GM12878 (cell line): ENCODE measurements around the gene NAV2. TPM values are rescaled to one million over a fixed set of nuclear protein-coding genes. Genes with fewer than 3 reads are reported as not detected.

Source experiments
- ATAC-seq: fragments of 200-7000 bp; cut with Tn5 transposase; 3 replicates; pipeline ENCODE4 v1.9.1; 2020; ENCODE audit warnings: mild to moderate bottlenecking, moderate library complexity
- BruUV-seq: library from RNA; stranded (reverse); fragments of 400-500 nt; replicated peaks from 2 replicates; lab custom pipeline; 2021; lab: Mats Ljungman, UMichigan
- CTCF ChIA-PET: fragments of 300-600 bp; sonication (Branson Sonifier 250); formaldehyde crosslinking; extraction: SDS; loops from one replicate; lab custom pipeline; 2021; ENCODE audit warnings: inconsistent platforms; lab: Yijun Ruan, JAX
- POLR2A ChIA-PET: fragments of 350-600 bp; formaldehyde crosslinking; extraction: SDS; loops from one replicate; lab custom pipeline; 2021; ENCODE audit warnings: inconsistent platforms; lab: Charles Lee
- RAD21 ChIA-PET: fragments of 300-600 bp; sonication (Branson Sonifier 250); formaldehyde crosslinking; loops from one replicate; lab custom pipeline; 2023; ENCODE audit warnings: antibody characterized with exemption; ENCODE audit not compliant: unreplicated experiment; lab: Charles Lee
- SMC1A ChIA-PET: fragments of 300-600 bp; sonication (Branson Sonifier 250); formaldehyde crosslinking; loops from one replicate; lab custom pipeline; 2023; ENCODE audit not compliant: unreplicated experiment, uncharacterized antibody; lab: Charles Lee
- DNase-seq: peaks from one replicate; pipeline ENCODE4 v3.0.0-alpha.2; 2011; ENCODE audit warnings: low read depth, low spot score
- FAIRE-seq: peaks from 3 replicates; lab custom pipeline; 2011; peaks lifted over from hg19 to GRCh38; lab: Jason Lieb, UNC
- H2AFZ ChIP-seq: 2 replicates; pipeline ENCODE4 v1.6.0; 2011; ENCODE audit warnings: low read depth, low read length, control low read depth; ENCODE audit not compliant: control insufficient read depth
- H3K27ac ChIP-seq: 2 replicates; pipeline ENCODE4 v1.5.1; 2011; ENCODE audit warnings: control low read depth; ENCODE audit not compliant: control insufficient read depth, insufficient read depth
- H3K27me3 ChIP-seq, 2 experiments: replicated peaks in 1 of 2; 2 replicates each; pipeline versions ENCODE4 v1.6.0 to v1.6.1; 2011; ENCODE audit warnings: low read length in 1 of 2; ENCODE audit not compliant: control insufficient read depth in 2 of 2, insufficient read depth in 2 of 2
- H3K36me3 ChIP-seq, 2 experiments: 2 replicates each; pipeline ENCODE4 v1.5.1; 2011; ENCODE audit warnings: low read length in 1 of 2; ENCODE audit not compliant: control insufficient read depth in 2 of 2, insufficient read depth in 2 of 2
- H3K4me1 ChIP-seq: 2 replicates; pipeline ENCODE4 v1.6.1; 2011; ENCODE audit warnings: mild to moderate bottlenecking, low read length, moderate library complexity, mixed read lengths; ENCODE audit not compliant: control insufficient read depth, insufficient read depth
- H3K4me2 ChIP-seq: 2 replicates; pipeline ENCODE4 v1.6.0; 2011; ENCODE audit warnings: control low read depth; ENCODE audit not compliant: control insufficient read depth, insufficient read depth
- H3K4me3 ChIP-seq: fragments of 200-600 bp; sonication (generic); 2 replicates; pipeline ENCODE4 v1.5.1; 2016
- H3K79me2 ChIP-seq: 2 replicates; pipeline ENCODE4 v1.6.0; 2011; ENCODE audit warnings: low read length; ENCODE audit not compliant: control insufficient read depth, insufficient read depth
- H3K9ac ChIP-seq: 2 replicates; pipeline ENCODE4 v1.8.0; 2011; ENCODE audit warnings: low read length, control low read depth, mixed read lengths; ENCODE audit not compliant: control insufficient read depth, insufficient read depth
- H3K9me3 ChIP-seq: replicated peaks from 3 replicates; pipeline ENCODE4 v1.5.1; 2011; ENCODE audit warnings: mild to moderate bottlenecking, low read length; ENCODE audit not compliant: control insufficient read depth, insufficient read depth
- H4K20me1 ChIP-seq: 2 replicates; pipeline ENCODE4 v1.6.0; 2011; ENCODE audit not compliant: control insufficient read depth, insufficient read depth
- NFXL1 ChIP-seq: fragments of 450-650 bp; IDR thresholded peaks from 2 replicates; pipeline ENCODE4 v1.6.1; 2017; ENCODE audit warnings: antibody characterized with exemption, mild to moderate bottlenecking, borderline replicate concordance
- NR2C1 ChIP-seq: fragments of 450-650 bp; IDR thresholded peaks from 2 replicates; pipeline ENCODE4 v1.6.1; 2017; ENCODE audit warnings: antibody characterized with exemption, mild to moderate bottlenecking, moderate library complexity
- WGBS: methylation state at CpG from one replicate; pipeline ENCODE4 v1.1.6; 2016; ENCODE audit warnings: low lambda C conversion rate; ENCODE audit not compliant: insufficient replicate concordance, insufficient coverage; ENCODE audit errors: missing lambda C conversion rate; 5-methylcytosine and 5-hydroxymethylcytosine counted together
- in situ Hi-C: fragments of 300-500 bp; cut with MboI; formaldehyde crosslinking; loops from 9 replicates; pipeline ENCODE4 v1.14.3; 2018; ENCODE audit warnings: mixed read lengths
- intact Hi-C: fragments of 100-400 bp; cut with micrococcal nuclease; formaldehyde crosslinking; loops from one replicate; pipeline ENCODE4 v1.14.2; 2022; ENCODE audit not compliant: unreplicated experiment
- polyA plus RNA-seq, 11 experiments: library from polyadenylated mRNA; depleted of rRNA in 4 of 11; unstranded in 6 of 11; stranded (reverse) in 5 of 11; fragments of >200 nt; fragmentation: Nextera tagmentation in 4 of 11; fragmentation: Illumina TruSeq in 1 of 11; extraction: Ambion mirVana in 4 of 11; extraction: Trizol in 1 of 11; gene quantifications; 1 replicate in 1 of 11; 2 replicates in 10 of 11; pipeline versions ENCODE4 v1.2.1 to v1.2.3, GENCODE V29; 2011 to 2016; ENCODE audit warnings: inconsistent platforms in 2 of 11, missing spikeins in 2 of 11, low read depth in 1 of 11
- total RNA-seq, 4 experiments: library from RNA; depleted of rRNA in 3 of 4; stranded (reverse); fragments of >200 nt in 3 of 4; fragmentation: Illumina TruSeq in 1 of 4; extraction: Trizol in 1 of 4; gene quantifications; 2 replicates each; pipeline versions ENCODE4 v1.2.1 to v1.2.3, GENCODE V29; 2013 to 2021
- TF ChIP-seq, protein P1 (sequence below): fragments of 450-650 bp; conservative IDR thresholded peaks from 2 replicates; pipeline ENCODE4 v1.6.1; 2017; ENCODE audit warnings: mild to moderate bottlenecking, moderate library complexity

NAV2 gene
- total and polyA plus RNA-seq, 10 of the 15 experiments (the other 5 are each of a cell fraction or from before 2014, with no cell fraction given) = 0.35 to 6.1 (median 1.1) TPM

DNA sequence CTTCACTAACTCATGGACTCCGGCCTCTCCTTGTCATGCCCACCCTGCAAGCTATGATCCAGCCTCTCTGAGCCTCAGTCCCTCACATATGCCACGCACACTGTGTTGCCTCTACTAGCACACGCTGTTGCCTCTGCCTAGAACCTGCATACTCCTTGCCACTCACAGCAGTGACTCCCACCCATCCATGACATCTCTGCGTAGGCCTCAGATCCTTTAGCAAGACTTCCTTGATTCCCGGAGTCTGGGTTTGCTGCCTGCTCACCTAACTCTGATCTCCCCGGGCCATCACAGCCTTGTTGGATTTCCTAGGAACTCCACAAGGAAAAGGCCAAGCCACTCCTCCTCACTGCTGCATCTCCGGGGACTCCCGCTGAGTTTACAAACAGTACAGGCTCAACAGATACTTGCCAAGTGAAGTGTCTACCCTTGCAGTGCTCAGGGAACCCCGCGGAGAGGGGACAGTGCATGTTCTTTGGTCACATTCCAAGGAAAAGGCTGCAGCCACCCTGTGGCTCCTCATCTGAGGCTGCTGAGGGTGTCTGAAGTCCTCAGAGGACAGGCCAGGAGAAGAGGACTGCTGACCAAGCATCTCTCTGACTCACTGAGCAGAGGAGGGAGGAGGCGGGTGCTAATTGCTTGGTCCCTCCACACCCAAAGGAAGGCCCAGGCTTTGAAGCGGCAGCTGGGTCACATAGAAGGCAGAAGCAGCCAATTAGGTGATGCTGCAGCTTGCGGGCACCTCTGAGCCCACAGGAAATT lies 42.4 kb upstream of the NAV2 start:
- no peaks in the 10 kb centered on the region for H3K36me3 ChIP-seq
- intact Hi-C loops = no loop called here
- TF ChIP-seq, protein P1, sequence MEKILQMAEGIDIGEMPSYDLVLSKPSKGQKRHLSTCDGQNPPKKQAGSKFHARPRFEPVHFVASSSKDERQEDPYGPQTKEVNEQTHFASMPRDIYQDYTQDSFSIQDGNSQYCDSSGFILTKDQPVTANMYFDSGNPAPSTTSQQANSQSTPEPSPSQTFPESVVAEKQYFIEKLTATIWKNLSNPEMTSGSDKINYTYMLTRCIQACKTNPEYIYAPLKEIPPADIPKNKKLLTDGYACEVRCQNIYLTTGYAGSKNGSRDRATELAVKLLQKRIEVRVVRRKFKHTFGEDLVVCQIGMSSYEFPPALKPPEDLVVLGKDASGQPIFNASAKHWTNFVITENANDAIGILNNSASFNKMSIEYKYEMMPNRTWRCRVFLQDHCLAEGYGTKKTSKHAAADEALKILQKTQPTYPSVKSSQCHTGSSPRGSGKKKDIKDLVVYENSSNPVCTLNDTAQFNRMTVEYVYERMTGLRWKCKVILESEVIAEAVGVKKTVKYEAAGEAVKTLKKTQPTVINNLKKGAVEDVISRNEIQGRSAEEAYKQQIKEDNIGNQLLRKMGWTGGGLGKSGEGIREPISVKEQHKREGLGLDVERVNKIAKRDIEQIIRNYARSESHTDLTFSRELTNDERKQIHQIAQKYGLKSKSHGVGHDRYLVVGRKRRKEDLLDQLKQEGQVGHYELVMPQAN = no peak
- no peak for TF ChIP-seq NFXL1
- TF ChIP-seq NR2C1 = no peak
- WGBS = 60% methylated on average over 13 of the region's 13 CpGs
- no peak overlapping the region for H3K4me3 ChIP-seq
- in situ Hi-C loops = no loop called here
- no peaks in the 10 kb centered on the region for H4K20me1 ChIP-seq
- H2AFZ ChIP-seq = no peak overlapping the region
- no TSS peak for BruUV-seq
- no peak overlapping the region for H3K27ac ChIP-seq
- DNase-seq (no peak), FAIRE-seq (no peak), ATAC-seq (no peak)
- H3K79me2 ChIP-seq = no peaks in the 10 kb centered on the region
- H3K27me3 ChIP-seq = no peaks in the 10 kb centered on the region; a peak in 1 of 4 replicates
- H3K4me1 ChIP-seq = peaks cover 5% of the 10 kb centered on the region; the same call in 1 of the 2 replicates
- POLR2A ChIA-PET = no interaction called here
- CTCF ChIA-PET = interaction anchor here (1.2 kb wide), 1 partner anchor 18 kb away, joined by 4 read pairs; no protein-coding TSS in a partner anchor
- no peaks in the 10 kb centered on the region for H3K9me3 ChIP-seq
- RAD21 ChIA-PET = no interaction called here
- H3K4me2 ChIP-seq = no peak overlapping the region
- SMC1A ChIA-PET = interaction anchor here (0.6 kb wide), 1 partner anchor 594 kb away, joined by 3 read pairs; no protein-coding TSS in a partner anchor
- H3K9ac ChIP-seq = no peak overlapping the region
